Embryonic facial prominence (tissue), 1 donor: ENCODE measurements around the gene HSPB7.
"Not testable (repeated sequence)": the region's sequence is repeated elsewhere in the genome, so short reads cannot be mapped to it uniquely, and the experiment has no call there.

Experiments
- DNase-seq: peaks from one replicate; pipeline ENCODE4 v3.0.0-alpha.2; 2016; ENCODE audit errors: extremely low spot score

The HSPB7 gene

GRCh38 chr1:16050328-16050727 is 32.5 kb upstream of the HSPB7 start:
- DNase-seq = no peak

- DNase-seq = no peak
These were observed 30.8 kb upstream of the HSPB7 start for GRCh38 chr1:16048573-16049189.

- no peak for DNase-seq
These were observed 30.1 kb upstream of the HSPB7 start for GRCh38 chr1:16047791-16048475.

- no peak for DNase-seq
These were observed 29.0 kb upstream of the HSPB7 start for GRCh38 chr1:16046842-16047241.

- DNase-seq = no peak
These were observed 26.1 kb upstream of the HSPB7 start for GRCh38 chr1:16043950-16044349.

- DNase-seq = no peak
These were observed 25.7 kb upstream of the HSPB7 start, which contains the start of gene CLCNKB for GRCh38 chr1:16043521-16043920. Gene CLCNKB (plus strand): TSS chr1:16043782. CDS start chr1:16044493, 711 bp downstream.

- not testable (repeated sequence) for DNase-seq
These were observed 24.8 kb upstream of the HSPB7 start for GRCh38 chr1:16042654-16043053.

- no peak for DNase-seq
These were observed 24.3 kb upstream of the HSPB7 start for GRCh38 chr1:16042096-16042495.

DNA sequence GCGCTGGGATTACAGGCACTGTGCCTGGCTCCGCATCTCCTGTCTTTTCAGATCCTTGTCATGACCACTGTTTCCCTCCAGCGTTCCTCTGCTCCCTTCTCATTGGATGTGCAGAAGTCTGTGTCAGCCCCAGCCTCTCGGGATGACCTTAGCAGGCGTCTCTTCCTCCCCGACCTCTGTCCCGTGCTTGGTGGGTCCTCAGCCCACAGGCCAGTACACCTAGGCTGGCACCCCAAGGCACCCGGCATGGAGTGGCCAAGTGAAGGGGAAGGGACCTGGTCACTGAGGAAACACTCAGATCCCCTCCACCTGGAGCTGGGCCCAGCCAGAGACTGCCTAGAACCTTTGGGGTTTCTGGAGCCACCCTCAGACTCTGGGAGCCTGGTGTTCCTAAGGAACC is 23.4 kb upstream of the HSPB7 start:
- no peak for DNase-seq

DNA sequence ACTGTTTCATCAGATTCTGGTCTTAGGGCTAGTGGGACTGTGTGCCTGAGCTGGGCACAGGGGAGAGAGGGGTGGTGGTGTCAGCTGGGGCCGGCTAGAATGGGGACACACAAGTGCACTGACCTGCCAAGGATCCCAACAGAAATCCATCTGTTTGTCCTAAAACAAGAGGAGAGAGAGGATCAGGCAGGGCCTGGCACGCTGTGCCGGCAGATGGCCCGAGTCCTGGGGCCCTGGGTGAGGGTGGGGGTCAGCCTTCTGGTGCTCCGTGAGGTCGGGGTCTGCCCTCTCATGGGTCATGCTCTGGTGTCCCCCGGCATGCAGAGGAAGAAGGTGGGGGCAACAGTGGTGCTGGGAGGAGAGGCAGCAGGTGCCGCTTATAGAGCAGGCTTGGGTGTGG is 22.0 kb upstream of the HSPB7 start:
- DNase-seq = not testable (repeated sequence)

DNA sequence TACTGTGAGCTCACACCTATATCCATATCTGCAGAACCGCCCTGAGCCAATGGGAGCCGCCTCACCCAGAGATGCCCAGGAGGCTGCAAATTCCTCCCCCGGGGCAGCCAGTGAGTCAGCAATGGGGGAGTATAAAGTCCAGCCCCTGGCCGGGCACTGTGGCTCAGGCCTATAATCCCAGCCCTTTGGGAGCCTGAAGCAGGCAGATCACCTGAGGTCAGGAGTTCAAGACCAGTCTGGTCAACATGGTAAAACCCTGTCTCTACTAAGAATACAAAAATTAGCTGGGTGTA is 20.7 kb upstream of the HSPB7 start:
- DNase-seq = no peak

GRCh38 chr1:16036461-16036860 is 18.6 kb upstream of the HSPB7 start:
- not testable (repeated sequence) for DNase-seq

- DNase-seq = not testable (repeated sequence)
These were observed 15.3 kb upstream of the HSPB7 start for GRCh38 chr1:16033103-16033632.

- DNase-seq = no peak
These were observed 14.7 kb upstream of the HSPB7 start for GRCh38 chr1:16032388-16033102.

DNA sequence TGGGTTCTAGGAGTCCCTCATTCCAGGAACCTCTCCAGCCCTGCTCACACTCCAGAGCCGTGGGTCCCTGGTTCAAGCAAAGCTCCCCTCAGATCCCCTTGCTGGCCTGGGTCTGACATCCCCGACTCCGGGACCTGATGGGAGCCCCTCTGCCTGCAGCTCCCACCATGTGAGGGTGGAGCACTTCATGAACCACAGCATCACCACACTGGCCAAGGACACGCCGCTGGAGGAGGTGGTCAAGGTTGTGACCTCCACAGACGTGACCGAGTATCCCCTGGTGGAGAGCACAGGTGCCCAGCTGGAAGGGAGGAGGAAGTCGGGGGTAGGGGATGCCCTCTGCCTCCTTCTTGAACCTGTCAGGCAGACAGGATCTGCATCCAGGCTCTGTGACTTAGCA is 13.7 kb upstream of the HSPB7 start:
- DNase-seq = no peak

DNA sequence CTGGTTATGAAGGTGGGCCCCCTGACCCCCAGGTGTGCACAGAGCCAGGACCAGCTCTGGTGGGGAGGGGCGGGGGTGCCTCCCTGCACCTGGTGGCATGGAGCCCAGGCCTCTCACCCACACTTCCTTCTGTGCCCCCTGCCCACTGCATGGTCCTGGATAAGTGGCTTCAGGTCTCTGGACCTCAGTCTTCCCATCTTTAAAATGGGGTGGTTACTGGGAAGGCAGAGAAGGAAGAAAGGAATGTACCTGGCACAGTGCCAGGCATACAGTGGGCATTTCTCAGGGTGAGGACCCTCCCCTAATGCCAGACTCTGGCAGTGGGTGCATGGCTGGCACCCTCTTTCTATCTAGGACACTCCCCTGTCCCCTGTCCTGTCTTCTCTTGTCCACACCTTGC is 11.4 kb upstream of the HSPB7 start:
- no peak for DNase-seq

DNA sequence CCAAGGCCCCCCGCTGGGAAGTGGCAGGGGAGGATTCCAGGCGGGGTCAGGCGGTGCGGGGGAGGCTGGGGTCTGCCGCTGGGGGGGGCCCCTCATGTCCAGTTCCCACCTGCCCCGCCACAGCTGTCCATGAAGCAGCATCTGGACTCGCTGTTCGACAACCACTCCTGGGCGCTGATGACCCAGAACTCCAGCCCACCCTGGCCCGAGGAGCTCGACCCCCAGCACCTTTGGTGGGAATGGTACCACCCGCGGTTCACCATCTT is 11.1 kb upstream of the HSPB7 start:
- not testable (repeated sequence) for DNase-seq

DNA sequence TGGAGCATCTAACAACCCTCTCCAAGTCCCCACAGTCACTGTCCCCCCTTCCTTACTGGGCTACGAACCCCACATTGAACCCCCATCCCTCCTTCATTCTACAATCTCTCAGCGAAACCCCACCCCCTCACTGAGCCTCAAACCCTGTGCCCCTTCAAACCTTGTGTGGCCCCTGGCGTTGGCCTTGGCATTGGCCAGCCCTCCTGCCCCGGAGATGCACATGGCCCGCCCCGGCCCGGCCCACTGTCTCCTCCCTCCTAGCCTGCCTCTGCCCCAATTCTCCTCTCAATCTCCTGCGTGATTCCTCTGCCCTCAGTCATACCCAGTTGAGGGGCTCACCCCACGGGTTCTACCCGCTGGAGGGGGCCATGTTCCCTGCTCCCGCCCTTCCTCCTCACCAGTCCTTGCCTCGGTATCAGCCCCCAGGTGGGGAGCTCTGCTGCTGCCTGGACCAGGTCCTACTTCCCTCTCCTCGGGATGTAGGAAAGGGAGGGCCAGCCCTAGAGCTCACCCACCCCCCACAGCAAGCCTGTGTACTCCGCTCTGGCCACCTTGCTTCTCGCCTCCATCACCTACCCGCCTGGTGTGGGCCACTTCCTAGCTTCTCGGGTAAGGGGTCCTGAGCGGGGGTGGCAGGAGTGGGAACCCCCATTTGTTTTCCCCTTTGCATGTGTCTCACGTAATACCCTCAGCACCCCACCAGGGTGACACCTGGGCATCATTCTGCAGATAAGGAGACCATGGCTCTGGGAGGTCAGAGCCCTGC is 10.6 kb upstream of the HSPB7 start:
- DNase-seq = no peak

DNA sequence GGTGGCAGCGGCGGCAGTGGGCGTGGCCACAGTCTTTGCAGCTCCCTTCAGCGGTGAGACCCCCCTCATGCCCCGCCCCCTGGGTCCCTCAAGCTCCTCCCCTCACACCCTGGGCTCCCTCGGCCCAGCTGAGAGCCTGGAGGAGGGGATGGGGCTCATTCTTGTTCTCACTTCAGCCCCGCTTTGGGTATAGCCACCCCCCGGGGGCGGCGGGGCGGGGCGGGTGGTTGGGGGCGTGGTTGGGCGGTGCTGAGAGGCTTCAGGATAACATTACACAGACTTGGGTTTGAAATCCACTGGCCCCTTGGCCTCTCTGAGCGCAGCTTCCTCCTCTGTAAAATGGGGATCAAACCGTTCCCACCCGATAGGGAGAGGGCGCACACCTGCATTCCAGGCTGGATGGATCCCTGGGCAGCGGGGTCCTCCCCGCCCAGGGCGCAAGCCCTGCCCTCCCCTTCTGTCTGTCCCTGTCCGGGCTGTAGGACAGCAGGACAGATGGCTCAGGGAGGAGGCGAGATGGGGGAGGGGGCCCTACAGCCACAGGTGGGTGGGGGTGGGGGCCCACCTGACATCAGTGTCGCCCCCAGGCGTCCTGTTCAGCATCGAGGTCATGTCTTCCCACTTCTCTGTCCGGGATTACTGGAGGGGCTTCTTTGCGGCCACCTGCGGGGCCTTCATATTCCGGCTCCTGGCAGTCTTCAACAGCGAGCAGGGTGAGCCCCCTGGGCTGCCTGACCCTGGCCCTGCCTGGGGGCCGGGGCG is 9.1 kb upstream of the HSPB7 start:
- DNase-seq = no peak

DNA sequence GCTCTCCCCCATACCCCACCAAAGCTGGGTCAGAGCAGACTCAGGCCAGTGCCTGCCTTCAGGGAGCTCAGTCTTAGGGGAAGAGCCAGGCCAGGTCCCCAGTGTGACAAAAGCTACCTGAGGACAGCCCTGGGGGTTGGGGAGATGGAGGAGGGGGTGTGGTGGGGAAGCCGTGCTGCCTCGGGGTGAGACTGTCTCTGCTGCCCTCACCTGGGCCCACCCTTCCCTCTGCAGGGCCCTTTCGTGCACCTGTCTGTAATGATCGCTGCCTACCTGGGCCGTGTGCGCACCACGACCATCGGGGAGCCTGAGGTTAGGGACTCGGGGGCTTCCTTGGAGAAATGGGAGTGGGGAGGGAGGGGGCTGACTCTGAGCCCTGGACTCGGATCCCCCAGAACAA is 8.5 kb upstream of the HSPB7 start:
- DNase-seq = not testable (repeated sequence)

GRCh38 chr1:16023050-16023653 is 5.3 kb upstream of the HSPB7 start:
- no peak for DNase-seq
